NCI-H1694 treated with DMSO at 0.1 percent for 48 hours (cell line): ENCODE measurements around the gene SDHA.
"Not testable (repeated sequence)": the region's sequence is repeated elsewhere in the genome, so short reads cannot be mapped to it uniquely, and the experiment has no call there.

Experiments
- DNase-seq: peaks from one replicate; lab custom pipeline; 2025; lab: John Stamatoyannopoulos, UW

SDHA gene

DNA sequence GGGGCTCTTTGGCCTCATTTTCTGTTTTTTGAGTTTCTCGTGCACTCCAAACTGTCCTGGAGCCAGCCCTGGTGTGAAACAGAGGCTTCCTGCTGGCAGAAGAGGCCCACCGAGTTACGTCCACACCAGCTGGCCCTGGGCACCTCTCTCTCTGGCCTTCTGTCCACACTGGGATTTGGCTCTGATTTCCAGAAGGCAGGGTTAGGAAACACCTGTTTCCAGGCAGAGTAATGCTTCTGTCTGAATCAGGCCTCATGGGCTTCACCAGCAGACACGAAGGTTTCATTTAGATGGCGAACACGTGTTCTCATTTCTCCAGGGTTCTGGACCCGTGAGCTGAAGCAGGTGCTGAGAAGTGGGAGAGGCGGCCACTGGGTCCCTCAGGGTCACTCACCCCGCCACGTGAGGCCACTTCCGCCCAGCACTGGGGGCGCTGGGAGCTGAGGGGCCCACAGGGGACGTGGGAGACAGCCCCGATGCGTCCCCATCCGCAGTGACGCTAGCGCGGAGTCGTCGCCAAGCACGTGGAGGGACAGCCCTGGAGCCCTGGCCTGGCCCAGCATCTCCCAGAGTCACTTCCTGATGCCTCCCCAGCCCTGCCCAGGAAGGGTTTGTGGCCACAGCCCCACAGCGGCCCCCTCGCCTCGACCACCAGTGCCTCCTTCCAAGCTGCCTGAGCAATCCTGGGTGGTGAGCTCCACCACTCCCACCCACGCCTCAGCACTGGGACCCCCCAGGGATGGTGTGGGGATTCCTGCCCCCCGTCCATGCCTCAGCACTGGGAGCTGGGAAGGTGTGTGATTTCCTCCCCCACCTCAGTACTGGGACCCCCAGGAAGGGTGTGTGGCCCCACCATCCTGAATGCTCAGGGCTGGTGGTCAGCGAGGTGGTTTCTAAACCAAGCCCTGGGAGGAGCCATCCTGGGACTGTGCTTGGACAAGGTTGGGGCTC lies 31.8 kb upstream of the SDHA start:
- DNase-seq: no peak

GRCh38 chr5:187042-187431 lies 31.1 kb upstream of the SDHA start:
- no peak for DNase-seq

- no peak for DNase-seq
Measured at GRCh38 chr5:187617-188451, 30.3 kb upstream of the SDHA start.

DNA sequence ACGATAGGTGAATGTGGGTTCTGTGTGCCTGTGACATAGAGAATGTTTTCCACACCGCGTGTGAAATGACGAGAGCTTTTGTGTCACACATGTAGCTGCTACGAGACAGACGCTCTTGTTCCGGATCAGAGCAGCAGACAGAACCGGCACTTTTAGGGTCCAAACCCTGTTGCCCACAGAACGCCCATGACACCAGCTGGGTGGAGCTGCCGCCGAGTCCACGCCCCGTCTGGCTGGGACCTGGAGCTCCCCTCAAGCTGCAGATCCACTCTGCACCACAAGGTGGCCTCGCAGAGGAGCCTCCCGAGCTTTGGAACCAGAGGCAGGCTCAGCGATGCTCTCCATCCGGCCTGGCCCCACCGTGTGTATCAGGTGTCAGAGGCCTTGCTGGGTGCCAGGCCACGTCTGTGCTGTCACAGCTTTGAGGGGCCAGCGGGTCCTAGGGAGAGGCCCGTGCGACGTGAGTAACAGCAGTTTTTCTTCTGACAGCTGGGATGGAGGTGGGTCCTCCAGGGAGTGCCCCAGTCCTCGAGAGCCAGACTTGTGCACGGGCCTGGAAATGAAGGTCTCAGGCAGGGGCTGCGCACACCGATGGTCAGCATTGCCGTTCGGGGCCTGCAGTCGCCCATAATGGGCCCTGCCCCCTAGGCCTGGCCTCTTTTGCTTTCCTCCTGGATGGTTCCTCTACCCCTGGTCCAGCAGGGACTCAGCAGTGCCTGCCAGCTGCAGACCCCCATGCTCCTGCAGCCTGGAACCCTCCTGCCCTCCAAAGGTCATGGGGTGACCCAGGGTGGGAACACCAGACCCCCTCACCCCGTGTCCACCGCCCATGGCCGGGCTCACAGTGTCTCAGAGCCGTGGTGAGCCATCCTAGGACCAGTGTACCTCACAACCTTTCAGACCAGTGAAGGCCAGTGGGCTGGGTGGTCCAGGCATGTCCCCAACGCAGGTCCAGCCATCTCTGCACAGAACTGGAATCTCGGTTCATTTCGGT lies 29.3 kb upstream of the SDHA start:
- DNase-seq: peak; percentile 89

GRCh38 chr5:189486-189885 lies 28.6 kb upstream of the SDHA start:
- no peak for DNase-seq

DNA sequence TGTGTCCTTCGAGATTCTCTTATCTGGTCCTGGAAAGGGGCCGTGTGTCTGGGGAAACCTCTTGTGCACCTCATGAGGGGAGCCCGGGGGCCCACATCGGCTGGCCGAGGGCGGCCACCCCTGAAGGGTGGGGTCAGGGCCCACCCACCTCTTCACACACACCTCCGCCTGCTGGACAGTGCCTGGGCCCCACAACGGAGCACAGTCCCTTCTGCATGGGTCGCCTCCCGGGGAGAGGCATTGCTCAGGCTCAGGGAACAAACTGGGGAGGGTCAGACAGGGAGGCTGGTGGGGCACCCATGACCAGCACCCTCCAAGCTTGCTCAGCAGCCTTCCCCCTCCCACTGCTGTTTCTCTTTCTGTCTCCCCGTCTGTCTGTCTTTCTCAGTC lies 28.1 kb upstream of the SDHA start:
- DNase-seq: no peak

DNA sequence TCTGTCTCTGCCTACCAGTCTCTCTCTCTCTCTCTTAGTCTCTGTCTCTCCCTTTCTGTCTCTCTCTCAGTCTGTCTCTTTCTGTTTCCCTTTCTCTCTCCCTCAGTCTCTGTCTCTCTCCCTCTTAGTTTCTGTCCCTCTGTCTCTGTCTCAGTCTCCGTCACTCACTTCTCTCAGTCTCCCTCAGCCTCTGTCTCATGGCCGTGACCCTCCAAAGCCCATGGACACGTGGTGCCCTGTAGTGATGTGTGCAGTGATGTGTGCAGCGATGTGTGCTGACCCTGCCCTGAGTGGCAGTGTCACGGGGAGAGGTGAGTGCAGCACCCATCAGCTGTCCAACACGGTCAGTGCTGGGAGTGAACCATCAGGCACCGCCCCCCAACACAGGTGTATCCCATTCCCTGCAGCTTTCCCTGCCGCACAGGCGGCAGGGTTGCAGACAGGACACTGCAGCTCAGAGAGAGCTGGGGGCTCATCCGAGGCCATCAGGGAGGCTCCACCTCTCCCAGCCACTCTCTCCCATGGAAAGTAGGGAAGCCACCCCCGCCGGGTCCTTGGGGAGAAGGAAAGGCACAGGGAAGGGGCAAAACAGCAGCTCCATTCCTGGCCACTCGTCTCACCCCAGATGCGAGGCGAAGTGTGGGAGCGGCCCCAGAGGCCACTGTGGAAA lies 27.6 kb upstream of the SDHA start:
- DNase-seq: no peak

- peak; percentile 24 for DNase-seq
Measured at GRCh38 chr5:191036-191948, 26.8 kb upstream of the SDHA start, which contains the start of gene LRRC14B. TSS of gene LRRC14B (plus strand) at chr5:191495. CDS start at chr5:191539, 44 bp downstream.

- no peak for DNase-seq
Measured at GRCh38 chr5:191949-192690, 26.0 kb upstream of the SDHA start.

- DNase-seq: no peak
Measured at GRCh38 chr5:192691-192969, 25.5 kb upstream of the SDHA start.

DNA sequence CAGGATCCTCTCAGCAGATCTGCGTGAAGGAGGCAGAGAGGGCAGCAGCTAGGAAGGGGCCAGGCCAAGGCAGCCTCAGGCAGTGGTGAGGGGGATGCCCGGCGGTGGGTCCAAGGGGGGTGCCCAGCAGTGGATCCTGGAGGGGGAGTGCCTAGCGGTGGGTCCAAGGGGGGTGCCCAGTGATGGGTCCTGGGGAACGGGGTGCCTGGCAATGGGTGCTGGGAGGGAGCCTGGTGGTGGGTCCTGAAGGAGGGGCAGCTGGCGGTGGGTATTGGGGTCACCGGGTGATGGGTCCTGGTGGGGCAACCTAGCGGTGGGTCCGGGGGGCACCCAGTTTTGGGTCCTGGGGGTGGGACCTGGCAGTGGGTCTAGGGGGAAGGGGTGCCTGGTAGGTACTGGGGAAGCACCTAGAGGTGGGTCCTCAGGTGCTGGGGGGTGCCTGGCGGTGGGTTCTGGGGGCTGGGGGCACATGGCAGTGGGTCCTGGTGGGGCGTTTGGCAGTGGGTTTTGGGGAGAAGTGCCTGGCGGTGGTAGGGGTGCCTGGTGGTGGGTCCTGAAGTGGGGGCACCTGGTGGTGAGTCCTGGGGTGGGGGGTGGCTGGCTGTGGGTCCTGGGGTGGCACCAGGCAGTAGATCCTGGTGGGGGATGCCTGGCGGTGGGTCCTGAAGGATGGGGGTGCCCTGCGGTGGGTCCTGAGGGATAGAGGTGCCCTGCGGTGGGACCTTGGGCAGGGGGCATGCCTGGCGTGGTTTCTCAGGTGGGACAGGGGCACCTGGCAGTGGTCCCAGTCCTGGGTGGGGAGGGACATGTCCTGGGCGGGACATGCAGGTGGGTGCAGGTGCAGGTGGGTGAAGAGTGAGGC lies 24.9 kb upstream of the SDHA start:
- DNase-seq: no peak

DNA sequence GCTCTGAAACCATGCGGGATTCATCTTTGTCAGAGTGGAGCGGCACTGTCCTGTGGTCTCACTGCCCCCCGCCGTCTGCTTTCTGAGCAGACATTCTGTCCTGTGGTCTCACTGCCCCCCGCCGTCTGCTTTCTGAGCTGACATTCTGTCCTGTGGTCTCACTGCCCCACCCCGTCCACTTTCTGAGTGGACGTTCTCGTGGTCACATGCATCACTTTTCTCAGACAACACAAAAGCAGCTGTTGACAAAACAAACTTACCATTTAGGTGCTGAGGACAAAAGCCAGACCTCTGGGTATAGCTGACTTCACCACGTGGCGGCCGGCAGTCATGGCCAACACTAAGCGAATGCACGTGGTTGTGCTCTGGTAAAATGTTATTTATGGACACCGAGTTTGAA lies 24.0 kb upstream of the SDHA start:
- no peak for DNase-seq

GRCh38 chr5:194603-195209 lies 23.4 kb upstream of the SDHA start:
- DNase-seq: no peak

DNA sequence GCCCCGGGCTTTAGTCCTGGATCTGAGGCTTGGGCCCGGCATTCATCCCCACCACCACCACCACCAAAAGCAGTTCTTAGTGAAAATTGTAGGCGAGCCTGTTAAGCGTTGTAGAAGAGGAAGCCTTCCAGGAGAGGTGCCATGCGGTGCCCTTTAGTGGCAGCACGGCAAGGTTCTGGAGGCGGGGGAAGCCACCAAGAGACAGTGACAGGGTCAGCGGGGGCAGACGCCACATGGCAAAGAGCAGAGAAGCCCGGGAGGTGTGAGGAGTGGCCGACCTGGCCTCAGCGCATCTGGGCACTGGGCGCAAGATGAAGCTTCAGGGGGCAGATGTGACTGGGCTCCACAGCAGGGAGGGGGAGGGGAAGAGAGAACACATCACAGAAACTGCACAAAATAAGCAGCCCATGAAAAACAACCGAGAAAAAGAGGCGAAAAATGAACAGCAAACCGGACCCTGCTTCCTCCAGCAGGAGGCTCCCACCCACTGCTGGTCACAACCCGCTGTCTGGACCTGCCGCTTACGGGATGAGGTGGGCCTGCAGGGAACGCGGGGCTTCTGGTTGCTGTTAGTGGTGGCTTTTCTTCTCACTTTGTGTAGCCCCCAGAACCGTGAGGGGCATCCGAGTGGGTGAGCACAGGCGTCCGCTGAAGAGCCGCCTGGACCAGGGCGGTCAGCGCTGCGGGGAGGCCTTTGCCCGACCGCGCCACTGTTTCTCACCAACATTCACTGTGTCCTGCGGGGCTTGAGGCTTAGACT lies 22.5 kb upstream of the SDHA start:
- no peak for DNase-seq

- DNase-seq: no peak
Measured at GRCh38 chr5:196350-196749, 21.8 kb upstream of the SDHA start.

DNA sequence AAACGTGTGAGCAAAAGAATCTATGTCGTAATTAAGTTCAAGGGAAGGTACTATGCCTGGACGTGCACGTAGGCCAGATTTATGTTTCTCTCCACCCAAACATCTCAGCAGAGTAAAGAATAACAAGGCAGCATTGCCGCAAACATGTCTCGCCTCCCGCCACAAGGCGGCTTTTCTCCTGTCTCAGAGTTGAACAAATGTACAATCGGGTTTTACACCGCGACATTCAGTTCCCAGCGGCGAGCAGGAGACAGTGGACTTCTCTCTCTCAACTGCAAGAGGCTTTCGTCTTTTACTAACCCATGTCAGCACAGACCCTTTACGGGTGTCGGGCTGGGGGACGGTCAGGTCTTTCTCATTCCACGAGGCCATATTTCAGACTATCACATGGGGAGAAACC lies 21.1 kb upstream of the SDHA start:
- not testable (repeated sequence) for DNase-seq

DNA sequence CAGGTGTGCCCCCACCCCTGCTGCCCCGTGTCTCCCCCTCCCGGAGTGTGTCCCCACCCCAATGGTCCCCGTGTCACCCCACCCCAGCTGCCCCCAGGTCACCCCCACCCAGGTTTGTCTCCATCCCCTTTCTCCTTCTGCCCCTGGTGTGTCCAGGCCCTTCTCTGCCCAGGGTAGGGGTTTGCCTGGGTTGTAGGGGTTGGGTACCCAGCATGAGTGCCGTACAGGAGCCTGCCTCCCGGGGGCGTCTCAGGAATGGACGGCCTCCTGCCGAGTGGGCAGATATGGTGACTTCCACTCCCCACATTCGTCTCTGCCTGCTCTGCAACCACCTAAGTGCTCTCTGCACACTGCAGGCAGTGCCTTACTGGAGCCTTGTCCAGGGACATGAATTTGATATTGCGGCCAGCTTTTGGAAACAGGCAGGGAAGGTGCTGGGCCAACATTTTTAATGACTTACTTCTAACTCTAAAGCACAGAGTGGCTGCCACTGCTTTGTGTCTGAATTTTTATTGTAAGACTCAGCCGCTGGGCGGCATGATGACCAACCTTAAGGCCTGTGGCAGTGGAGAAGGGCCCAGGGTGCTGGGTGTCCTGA lies 20.1 kb upstream of the SDHA start:
- no peak for DNase-seq
